ENCODE data around the gene OSBPL9.

DNA sequence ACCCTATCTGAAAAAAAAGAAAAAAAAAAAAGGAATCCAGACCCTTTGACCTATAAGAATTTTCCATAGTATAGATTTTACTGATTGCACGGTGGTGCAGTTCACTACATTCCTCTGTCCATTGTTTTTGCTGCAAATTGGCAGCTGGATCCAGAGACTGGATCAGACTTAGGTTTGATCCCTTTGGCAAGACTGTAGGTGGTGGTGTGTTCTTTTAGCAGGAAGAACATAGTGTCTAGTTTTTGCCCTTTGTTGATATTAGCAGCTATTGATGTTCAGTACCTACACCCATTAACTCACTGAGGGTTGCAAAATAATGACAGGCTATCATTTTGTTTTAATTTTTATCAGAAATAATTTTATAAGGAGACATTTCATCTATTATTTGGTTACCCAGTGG, 37.1 kb downstream of the OSBPL9 start:
- TF ChIP-seq, protein P1, sequence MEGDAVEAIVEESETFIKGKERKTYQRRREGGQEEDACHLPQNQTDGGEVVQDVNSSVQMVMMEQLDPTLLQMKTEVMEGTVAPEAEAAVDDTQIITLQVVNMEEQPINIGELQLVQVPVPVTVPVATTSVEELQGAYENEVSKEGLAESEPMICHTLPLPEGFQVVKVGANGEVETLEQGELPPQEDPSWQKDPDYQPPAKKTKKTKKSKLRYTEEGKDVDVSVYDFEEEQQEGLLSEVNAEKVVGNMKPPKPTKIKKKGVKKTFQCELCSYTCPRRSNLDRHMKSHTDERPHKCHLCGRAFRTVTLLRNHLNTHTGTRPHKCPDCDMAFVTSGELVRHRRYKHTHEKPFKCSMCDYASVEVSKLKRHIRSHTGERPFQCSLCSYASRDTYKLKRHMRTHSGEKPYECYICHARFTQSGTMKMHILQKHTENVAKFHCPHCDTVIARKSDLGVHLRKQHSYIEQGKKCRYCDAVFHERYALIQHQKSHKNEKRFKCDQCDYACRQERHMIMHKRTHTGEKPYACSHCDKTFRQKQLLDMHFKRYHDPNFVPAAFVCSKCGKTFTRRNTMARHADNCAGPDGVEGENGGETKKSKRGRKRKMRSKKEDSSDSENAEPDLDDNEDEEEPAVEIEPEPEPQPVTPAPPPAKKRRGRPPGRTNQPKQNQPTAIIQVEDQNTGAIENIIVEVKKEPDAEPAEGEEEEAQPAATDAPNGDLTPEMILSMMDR (conservative IDR thresholded peaks at IDR 0.05; ENCODE audit: low read depth in 2 of 2): no peak
- no peak for TF ChIP-seq CREB1 (CRISPR knock-in tag; IDR thresholded peaks at IDR 0.05; ENCODE audit: low read depth)
- TF ChIP-seq, protein P2, sequence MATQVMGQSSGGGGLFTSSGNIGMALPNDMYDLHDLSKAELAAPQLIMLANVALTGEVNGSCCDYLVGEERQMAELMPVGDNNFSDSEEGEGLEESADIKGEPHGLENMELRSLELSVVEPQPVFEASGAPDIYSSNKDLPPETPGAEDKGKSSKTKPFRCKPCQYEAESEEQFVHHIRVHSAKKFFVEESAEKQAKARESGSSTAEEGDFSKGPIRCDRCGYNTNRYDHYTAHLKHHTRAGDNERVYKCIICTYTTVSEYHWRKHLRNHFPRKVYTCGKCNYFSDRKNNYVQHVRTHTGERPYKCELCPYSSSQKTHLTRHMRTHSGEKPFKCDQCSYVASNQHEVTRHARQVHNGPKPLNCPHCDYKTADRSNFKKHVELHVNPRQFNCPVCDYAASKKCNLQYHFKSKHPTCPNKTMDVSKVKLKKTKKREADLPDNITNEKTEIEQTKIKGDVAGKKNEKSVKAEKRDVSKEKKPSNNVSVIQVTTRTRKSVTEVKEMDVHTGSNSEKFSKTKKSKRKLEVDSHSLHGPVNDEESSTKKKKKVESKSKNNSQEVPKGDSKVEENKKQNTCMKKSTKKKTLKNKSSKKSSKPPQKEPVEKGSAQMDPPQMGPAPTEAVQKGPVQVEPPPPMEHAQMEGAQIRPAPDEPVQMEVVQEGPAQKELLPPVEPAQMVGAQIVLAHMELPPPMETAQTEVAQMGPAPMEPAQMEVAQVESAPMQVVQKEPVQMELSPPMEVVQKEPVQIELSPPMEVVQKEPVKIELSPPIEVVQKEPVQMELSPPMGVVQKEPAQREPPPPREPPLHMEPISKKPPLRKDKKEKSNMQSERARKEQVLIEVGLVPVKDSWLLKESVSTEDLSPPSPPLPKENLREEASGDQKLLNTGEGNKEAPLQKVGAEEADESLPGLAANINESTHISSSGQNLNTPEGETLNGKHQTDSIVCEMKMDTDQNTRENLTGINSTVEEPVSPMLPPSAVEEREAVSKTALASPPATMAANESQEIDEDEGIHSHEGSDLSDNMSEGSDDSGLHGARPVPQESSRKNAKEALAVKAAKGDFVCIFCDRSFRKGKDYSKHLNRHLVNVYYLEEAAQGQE (IDR thresholded peaks at IDR 0.05; ENCODE audit: unreplicated experiment): no peak
- no peak for TF ChIP-seq EZH2 (IDR thresholded peaks at IDR 0.05; ENCODE audit: low read depth, unreplicated experiment)
- no peak for TF ChIP-seq EZH2phosphoT487 (IDR thresholded peaks at IDR 0.05; ENCODE audit: unreplicated experiment)
- TF ChIP-seq POLR2AphosphoS5 (IDR thresholded peaks at IDR 0.05; ENCODE audit: low read depth): no peak
- TF ChIP-seq STAT1 (IDR thresholded peaks at IDR 0.05; ENCODE audit: unreplicated experiment): no peak
- no peak for TF ChIP-seq NANOG (IDR thresholded peaks at IDR 0.05; ENCODE audit: borderline replicate concordance)
- TF ChIP-seq JUNB (IDR thresholded peaks at IDR 0.05; ENCODE audit: unreplicated experiment): no peak
- TF ChIP-seq ZNF331 (CRISPR knock-in tag; IDR thresholded peaks at IDR 0.05; ENCODE audit: low read depth): no peak
